Keratinocyte (primary cell): ENCODE results near the gene MUC2. TPM values are rescaled to one million over a fixed set of nuclear protein-coding genes. Genes with fewer than 3 reads are reported as not detected.

Source experiments
- DNase-seq: peaks from one replicate; pipeline ENCODE4 v3.0.0-alpha.2; 2011; ENCODE audit warnings: low read depth, missing footprints, low spot score
- FAIRE-seq: peaks from 2 replicates; lab custom pipeline; 2011; peaks lifted over from hg19 to GRCh38; lab: Jason Lieb, UNC
- H2AFZ ChIP-seq: 2 replicates; pipeline ENCODE4 v1.6.0; 2012; ENCODE audit warnings: low read length, control low read depth, inconsistent platforms; ENCODE audit not compliant: control insufficient read depth
- H3K27ac ChIP-seq: 2 replicates; pipeline ENCODE4 v1.5.1; 2011; ENCODE audit warnings: low read length; ENCODE audit not compliant: control insufficient read depth, insufficient read depth
- H3K27me3 ChIP-seq: 3 replicates; pipeline ENCODE4 v1.6.0; 2011; ENCODE audit warnings: low read length; ENCODE audit not compliant: control insufficient read depth, insufficient read depth; ENCODE audit errors: extremely low read depth
- H3K36me3 ChIP-seq, 2 experiments: 2 replicates in 1 of 2; 3 replicates in 1 of 2; pipeline ENCODE4 v1.5.1; 2011; ENCODE audit warnings: low read length in 2 of 2, mild to moderate bottlenecking in 1 of 2; ENCODE audit not compliant: control insufficient read depth in 2 of 2, insufficient read depth in 2 of 2; ENCODE audit errors: extremely low read depth in 1 of 2
- H3K4me1 ChIP-seq: 3 replicates; pipeline ENCODE4 v1.5.1; 2011; ENCODE audit warnings: low read length; ENCODE audit not compliant: control insufficient read depth, insufficient read depth; ENCODE audit errors: extremely low read depth
- H3K4me2 ChIP-seq: 3 replicates; pipeline ENCODE4 v1.6.0; 2011; ENCODE audit warnings: low read depth, low read length; ENCODE audit not compliant: control insufficient read depth, insufficient read depth; ENCODE audit errors: extremely low read depth
- H3K4me3 ChIP-seq, 3 experiments: fragments of 200-600 bp in 1 of 3; sonication (generic) in 1 of 3; 2 replicates in 2 of 3; 3 replicates in 1 of 3; pipeline ENCODE4 v1.5.1; 2011 to 2016; ENCODE audit warnings: low read length in 3 of 3, mild to moderate bottlenecking in 3 of 3, control low read depth in 2 of 3, inconsistent platforms in 1 of 3, low read depth in 1 of 3, mixed read lengths in 1 of 3, mixed run types in 1 of 3, moderate library complexity in 1 of 3; ENCODE audit not compliant: control insufficient read depth in 2 of 3, insufficient read depth in 2 of 3; ENCODE audit errors: extremely low read depth in 1 of 3
- H3K79me2 ChIP-seq: 2 replicates; pipeline ENCODE4 v1.6.0; 2012; ENCODE audit warnings: low read length; ENCODE audit not compliant: control insufficient read depth, insufficient read depth
- H3K9ac ChIP-seq: 3 replicates; pipeline ENCODE4 v1.6.0; 2011; ENCODE audit warnings: low read length; ENCODE audit not compliant: control insufficient read depth, insufficient read depth; ENCODE audit errors: extremely low read depth
- H3K9me1 ChIP-seq: 3 replicates; pipeline ENCODE4 v1.6.0; 2011; ENCODE audit warnings: low read length; ENCODE audit not compliant: control insufficient read depth, insufficient read depth; ENCODE audit errors: extremely low read depth
- H3K9me3 ChIP-seq: 2 replicates; pipeline ENCODE4 v1.5.1; 2012; ENCODE audit warnings: low read depth, low read length; ENCODE audit not compliant: control insufficient read depth
- H4K20me1 ChIP-seq: 3 replicates; pipeline ENCODE4 v1.6.0; 2011; ENCODE audit warnings: low read length; ENCODE audit not compliant: control insufficient read depth, insufficient read depth; ENCODE audit errors: extremely low read depth
- EZH2 ChIP-seq: IDR thresholded peaks from one replicate; pipeline ENCODE4 v1.6.1; 2012; ENCODE audit warnings: inconsistent platforms, mild to moderate bottlenecking, low read length, moderate library complexity
- dilution Hi-C: fragments of 300-500 bp; cut with MboI; formaldehyde crosslinking; loops from one replicate; pipeline ENCODE4 v1.7.0; 2020; ENCODE audit warnings: low sequenced_read_pairs; ENCODE audit not compliant: extremely low pct_ligation_motif_present
- polyA plus RNA-seq, 5 experiments: library from polyadenylated mRNA; depleted of rRNA in 3 of 5; stranded (reverse) in 3 of 5; stranded (forward) in 1 of 5; unstranded in 1 of 5; fragments of >200 nt; gene quantifications; 1 replicate in 1 of 5; 2 replicates in 3 of 5; 3 replicates in 1 of 5; pipeline versions ENCODE4 v1.2.1 to v1.2.3, GENCODE V29; 2011 to 2012; ENCODE audit warnings: missing spikeins in 2 of 5, low read depth in 1 of 5, low replicate concordance in 1 of 5
- TF ChIP-seq, protein P1 (sequence below), 3 experiments: IDR thresholded peaks in 1 of 3; conservative IDR thresholded peaks in 1 of 3; optimal IDR thresholded peaks in 1 of 3; 2 replicates in 2 of 3; 3 replicates in 1 of 3; pipeline versions ENCODE3 to v1.5.1; 2011; ENCODE audit warnings: low read length in 3 of 3, mild to moderate bottlenecking in 3 of 3, moderate library complexity in 2 of 3, control low read depth in 1 of 3, inconsistent platforms in 1 of 3; ENCODE audit not compliant: insufficient read depth in 2 of 3; ENCODE audit errors: extremely low read depth in 1 of 3

The MUC2 gene
- polyA plus RNA-seq, 1 donor (not counting 4 experiments of a cell fraction or from before 2014, with no cell fraction given), result not detected

DNA sequence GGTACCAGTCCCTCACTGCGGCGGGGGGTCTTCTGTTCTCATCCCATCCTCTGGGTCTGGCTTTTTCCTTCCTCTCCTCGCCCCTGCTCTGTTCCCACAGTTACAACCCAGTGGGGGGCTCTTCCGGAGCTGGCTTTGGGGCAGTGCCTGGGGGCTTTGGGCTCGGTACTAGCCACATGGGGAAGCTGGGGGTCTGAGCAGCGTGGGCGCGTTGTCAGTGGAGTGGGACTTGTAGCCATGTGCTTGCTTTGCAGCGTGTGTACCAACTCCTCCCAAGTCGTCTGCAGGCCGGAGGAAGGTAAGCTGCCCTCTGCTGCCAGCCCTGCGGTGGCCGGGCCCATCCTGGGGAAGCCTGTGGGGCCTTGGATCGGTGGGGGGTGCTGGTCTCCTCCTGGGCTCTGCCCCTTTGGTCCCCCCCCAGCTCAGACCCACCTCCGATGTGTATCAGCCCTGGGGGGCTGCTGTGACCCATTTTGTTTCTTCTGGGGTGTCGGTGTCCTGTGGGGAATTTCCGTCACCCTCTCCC lies 17.5 kb downstream of the MUC2 start:
- no peak for DNase-seq
- H3K9ac ChIP-seq, result no peak overlapping the region
- no peaks in the 10 kb centered on the region for H3K36me3 ChIP-seq
- H2AFZ ChIP-seq, result no peak overlapping the region
- peaks cover 13% of the 10 kb centered on the region for H3K9me3 ChIP-seq
- no peaks in the 10 kb centered on the region for H3K79me2 ChIP-seq
- TF ChIP-seq, protein P1, sequence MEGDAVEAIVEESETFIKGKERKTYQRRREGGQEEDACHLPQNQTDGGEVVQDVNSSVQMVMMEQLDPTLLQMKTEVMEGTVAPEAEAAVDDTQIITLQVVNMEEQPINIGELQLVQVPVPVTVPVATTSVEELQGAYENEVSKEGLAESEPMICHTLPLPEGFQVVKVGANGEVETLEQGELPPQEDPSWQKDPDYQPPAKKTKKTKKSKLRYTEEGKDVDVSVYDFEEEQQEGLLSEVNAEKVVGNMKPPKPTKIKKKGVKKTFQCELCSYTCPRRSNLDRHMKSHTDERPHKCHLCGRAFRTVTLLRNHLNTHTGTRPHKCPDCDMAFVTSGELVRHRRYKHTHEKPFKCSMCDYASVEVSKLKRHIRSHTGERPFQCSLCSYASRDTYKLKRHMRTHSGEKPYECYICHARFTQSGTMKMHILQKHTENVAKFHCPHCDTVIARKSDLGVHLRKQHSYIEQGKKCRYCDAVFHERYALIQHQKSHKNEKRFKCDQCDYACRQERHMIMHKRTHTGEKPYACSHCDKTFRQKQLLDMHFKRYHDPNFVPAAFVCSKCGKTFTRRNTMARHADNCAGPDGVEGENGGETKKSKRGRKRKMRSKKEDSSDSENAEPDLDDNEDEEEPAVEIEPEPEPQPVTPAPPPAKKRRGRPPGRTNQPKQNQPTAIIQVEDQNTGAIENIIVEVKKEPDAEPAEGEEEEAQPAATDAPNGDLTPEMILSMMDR (optimal IDR thresholded peaks at IDR 0.05 in 1 of 3, IDR thresholded peaks at IDR 0.05 in 1 of 3, conservative IDR thresholded peaks at IDR 0.05 in 1 of 3; ENCODE audit: extremely low read depth in 1 of 3, insufficient read depth in 2 of 3, low read length in 3 of 3), result no peak
- TF ChIP-seq EZH2, result no peak
- H3K4me1 ChIP-seq, result no peaks in the 10 kb centered on the region
- no peak overlapping the region for H3K27ac ChIP-seq
- H4K20me1 ChIP-seq, result no peaks in the 10 kb centered on the region
- no peaks in the 10 kb centered on the region for H3K27me3 ChIP-seq
- FAIRE-seq, result no peak
- no peak overlapping the region for H3K4me2 ChIP-seq
- dilution Hi-C loops, result no loop called here
- no peaks in the 10 kb centered on the region for H3K9me1 ChIP-seq
- no peak overlapping the region for H3K4me3 ChIP-seq

DNA sequence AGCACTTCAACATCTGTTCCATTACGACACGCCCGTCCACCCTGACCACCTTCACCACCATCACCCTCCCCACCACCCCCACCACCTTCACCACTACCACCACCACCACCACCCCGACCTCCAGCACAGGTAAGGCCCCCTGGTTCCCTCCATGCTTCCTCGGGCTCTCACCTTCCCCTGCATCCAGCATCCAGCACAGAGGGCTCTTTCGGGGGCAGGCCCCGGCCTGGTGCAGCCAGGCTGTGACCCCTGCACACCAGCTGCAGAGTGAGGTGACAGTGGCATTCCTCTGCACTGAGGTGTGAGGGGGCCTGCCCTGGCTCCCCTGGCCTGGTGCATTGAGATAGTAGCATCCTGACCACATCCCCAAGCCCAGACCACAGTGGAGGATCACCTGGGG lies 18.2 kb downstream of the MUC2 start:
- no peak for TF ChIP-seq EZH2
- TF ChIP-seq, protein P1 (optimal IDR thresholded peaks at IDR 0.05 in 1 of 3, IDR thresholded peaks at IDR 0.05 in 1 of 3, conservative IDR thresholded peaks at IDR 0.05 in 1 of 3; ENCODE audit: extremely low read depth in 1 of 3, insufficient read depth in 2 of 3, low read length in 3 of 3), result no peak
- DNase-seq (no peak), FAIRE-seq (no peak)
- no peaks in the 10 kb centered on the region for H3K27me3 ChIP-seq
- H3K27ac ChIP-seq, result no peak overlapping the region
- no peaks in the 10 kb centered on the region for H3K79me2 ChIP-seq
- H3K4me1 ChIP-seq, result no peaks in the 10 kb centered on the region
- H3K36me3 ChIP-seq, result no peaks in the 10 kb centered on the region
- H2AFZ ChIP-seq, result no peak overlapping the region
- no peak overlapping the region for H3K4me3 ChIP-seq
- H3K4me2 ChIP-seq, result no peak overlapping the region
- no peak overlapping the region for H3K9ac ChIP-seq
- dilution Hi-C loops, result no loop called here
- no peaks in the 10 kb centered on the region for H4K20me1 ChIP-seq
- no peaks in the 10 kb centered on the region for H3K9me1 ChIP-seq
- H3K9me3 ChIP-seq, result peaks cover 10% of the 10 kb centered on the region
